Subcutaneous abdominal adipose tissue (tissue), 5 donors: ENCODE results near the gene ANGPT4.

ENCODE experiments used
- H3K27ac ChIP-seq: one replicate; pipeline ENCODE4 v1.7.0; 2013; ENCODE audit warnings: low read depth, mild to moderate bottlenecking, inconsistent platforms, low read length, moderate library complexity
- H3K27me3 ChIP-seq, 5 donors: one replicate each; pipeline ENCODE4 v1.7.0; 2013; ENCODE audit warnings: low read length in 5 of 5, inconsistent platforms in 1 of 5; ENCODE audit not compliant: control insufficient read depth in 5 of 5, insufficient read depth in 4 of 5
- H3K36me3 ChIP-seq, 5 donors: one replicate each; pipeline ENCODE4 v1.7.0; 2013; ENCODE audit warnings: low read length in 5 of 5; ENCODE audit not compliant: control insufficient read depth in 5 of 5, insufficient read depth in 5 of 5
- H3K4me1 ChIP-seq, 5 donors: one replicate each; pipeline ENCODE4 v1.7.0; 2013; ENCODE audit warnings: low read length in 5 of 5, mild to moderate bottlenecking in 3 of 5, moderate library complexity in 1 of 5; ENCODE audit not compliant: control insufficient read depth in 5 of 5, insufficient read depth in 5 of 5
- H3K4me3 ChIP-seq, 5 donors: one replicate each; pipeline ENCODE4 v1.7.0; 2013; ENCODE audit warnings: low read length in 5 of 5, low read depth in 1 of 5
- H3K9ac ChIP-seq, 5 donors: one replicate each; pipeline ENCODE4 v1.7.0; 2013; ENCODE audit warnings: low read length in 5 of 5, mild to moderate bottlenecking in 4 of 5, moderate library complexity in 3 of 5
- H3K9me3 ChIP-seq, 5 donors: one replicate each; pipeline ENCODE4 v1.7.0; 2013; ENCODE audit warnings: low read length in 5 of 5; ENCODE audit not compliant: control insufficient read depth in 5 of 5
- donor health status: healthy.
- donor health status: healthy.
- donor health status: healthy.
- donor health status: healthy.
- donor health status: healthy.

Gene ANGPT4

GRCh38 chr20:942611-943010, 26.5 kb upstream of the ANGPT4 start:
- Histone ChIP-seq H3K4me1 (peaks cover 0 to 17% (median 9%) of the 10 kb centered on the region in 5 donors), H3K36me3 (no peaks in the 10 kb centered on the region), H3K9ac (no peak overlapping the region), H3K9me3 (no peaks in the 10 kb centered on the region), H3K27ac (no peak overlapping the region), H3K27me3 (peaks cover 0 to 8% (median 7%) of the 10 kb centered on the region in 5 donors), H3K4me3 (no peak overlapping the region)

- H3K27me3 ChIP-seq = peaks cover 0 to 4% (median 0%) of the 10 kb centered on the region in 5 donors
- no peak overlapping the region for H3K27ac ChIP-seq
- no peak overlapping the region for H3K4me3 ChIP-seq
- H3K9ac ChIP-seq = no peak overlapping the region
- H3K9me3 ChIP-seq = no peaks in the 10 kb centered on the region
- H3K36me3 ChIP-seq = no peaks in the 10 kb centered on the region
- H3K4me1 ChIP-seq = peaks cover 0 to 17% (median 9%) of the 10 kb centered on the region in 5 donors
Measured at GRCh38 chr20:940926-941325, 24.8 kb upstream of the ANGPT4 start.

- Histone ChIP-seq H3K9me3 (no peaks in the 10 kb centered on the region), H3K4me3 (no peak overlapping the region), H3K27ac (no peak overlapping the region), H3K36me3 (no peaks in the 10 kb centered on the region), H3K27me3 (no peaks in the 10 kb centered on the region), H3K9ac (no peak overlapping the region), H3K4me1 (peaks cover 0 to 7% (median 1%) of the 10 kb centered on the region in 5 donors)
Measured at GRCh38 chr20:939606-940005, 23.5 kb upstream of the ANGPT4 start.

GRCh38 chr20:934186-934840, 18.2 kb upstream of the ANGPT4 start:
- Histone ChIP-seq H3K4me3 (no peak overlapping the region), H3K27ac (no peak overlapping the region), H3K27me3 (no peaks in the 10 kb centered on the region), H3K4me1 (no peaks in the 10 kb centered on the region), H3K9me3 (peaks cover 0 to 14% (median 10%) of the 10 kb centered on the region in 5 donors), H3K9ac (no peak overlapping the region), H3K36me3 (no peaks in the 10 kb centered on the region)

- Histone ChIP-seq H3K36me3 (no peaks in the 10 kb centered on the region), H3K27ac (no peak overlapping the region), H3K4me3 (no peak overlapping the region), H3K4me1 (no peaks in the 10 kb centered on the region), H3K27me3 (no peaks in the 10 kb centered on the region), H3K9me3 (peaks cover 0 to 14% (median 10%) of the 10 kb centered on the region in 5 donors), H3K9ac (no peak overlapping the region)
Measured at GRCh38 chr20:933029-933428, 16.9 kb upstream of the ANGPT4 start.

GRCh38 chr20:931401-931800, 15.3 kb upstream of the ANGPT4 start:
- peaks cover 0 to 14% (median 10%) of the 10 kb centered on the region in 5 donors for H3K9me3 ChIP-seq
- no peak overlapping the region for H3K27ac ChIP-seq
- no peak overlapping the region for H3K9ac ChIP-seq
- H3K36me3 ChIP-seq = no peaks in the 10 kb centered on the region
- H3K4me1 ChIP-seq = peaks cover 0 to 6% (median 4%) of the 10 kb centered on the region in 5 donors
- H3K27me3 ChIP-seq = no peaks in the 10 kb centered on the region
- no peak overlapping the region for H3K4me3 ChIP-seq

GRCh38 chr20:926670-927069, 10.5 kb upstream of the ANGPT4 start:
- Histone ChIP-seq H3K9ac (no peak overlapping the region), H3K27me3 (no peaks in the 10 kb centered on the region), H3K4me3 (no peak overlapping the region), H3K9me3 (peaks cover 0 to 6% (median 0%) of the 10 kb centered on the region in 5 donors), H3K4me1 (peaks cover 5 to 39% (median 32%) of the 10 kb centered on the region in 5 donors), H3K27ac (no peak overlapping the region), H3K36me3 (no peaks in the 10 kb centered on the region)

- no peak overlapping the region for H3K27ac ChIP-seq
- H3K36me3 ChIP-seq = no peaks in the 10 kb centered on the region
- H3K9ac ChIP-seq = no peak overlapping the region
- no peak overlapping the region for H3K4me3 ChIP-seq
- H3K4me1 ChIP-seq = peaks cover 5 to 39% (median 32%) of the 10 kb centered on the region in 5 donors
- no peaks in the 10 kb centered on the region for H3K27me3 ChIP-seq
- H3K9me3 ChIP-seq = no peaks in the 10 kb centered on the region
Measured at GRCh38 chr20:925516-925915, 9.4 kb upstream of the ANGPT4 start.

- no peak overlapping the region for H3K27ac ChIP-seq
- H3K27me3 ChIP-seq = no peaks in the 10 kb centered on the region
- H3K4me3 ChIP-seq = no peak overlapping the region
- H3K4me1 ChIP-seq = peaks cover 5 to 39% (median 32%) of the 10 kb centered on the region in 5 donors
- H3K36me3 ChIP-seq = no peaks in the 10 kb centered on the region
- H3K9me3 ChIP-seq = no peaks in the 10 kb centered on the region
- H3K9ac ChIP-seq = no peak overlapping the region
Measured at GRCh38 chr20:924639-925038, 8.5 kb upstream of the ANGPT4 start.

- no peak overlapping the region for H3K4me3 ChIP-seq
- no peaks in the 10 kb centered on the region for H3K9me3 ChIP-seq
- H3K9ac ChIP-seq = no peak overlapping the region
- H3K36me3 ChIP-seq = no peaks in the 10 kb centered on the region
- peaks cover 5 to 39% (median 32%) of the 10 kb centered on the region in 5 donors for H3K4me1 ChIP-seq
- H3K27me3 ChIP-seq = no peaks in the 10 kb centered on the region
- no peak overlapping the region for H3K27ac ChIP-seq
Measured at GRCh38 chr20:922781-923180, 6.6 kb upstream of the ANGPT4 start.
